GM12865 (cell line): ENCODE data around the gene UCN.
"Not testable (repeated sequence)": the region's sequence is repeated elsewhere in the genome, so short reads cannot be mapped to it uniquely, and the experiment has no call there.

ENCODE experiments used
- DNase-seq: peaks from one replicate; pipeline ENCODE4 v3.0.0; 2010; ENCODE audit warnings: low read depth
- H3K4me3 ChIP-seq: 2 replicates; pipeline ENCODE4 v1.5.1; 2011; ENCODE audit warnings: mild to moderate bottlenecking, low read depth, low read length, control low read depth
- TF ChIP-seq, protein P1 (sequence below): IDR thresholded peaks from 2 replicates; pipeline ENCODE4 v1.5.1; 2011; ENCODE audit warnings: low read length, control low read depth, low read depth, inconsistent platforms; ENCODE audit not compliant: insufficient read depth; ENCODE audit errors: missing control alignments

The UCN gene

GRCh38 chr2:27306136-27306535 is 2.1 kb downstream of the UCN start:
- no peak overlapping the region; the same call in 1 of the 2 replicates for H3K4me3 ChIP-seq
- TF ChIP-seq, protein P1, sequence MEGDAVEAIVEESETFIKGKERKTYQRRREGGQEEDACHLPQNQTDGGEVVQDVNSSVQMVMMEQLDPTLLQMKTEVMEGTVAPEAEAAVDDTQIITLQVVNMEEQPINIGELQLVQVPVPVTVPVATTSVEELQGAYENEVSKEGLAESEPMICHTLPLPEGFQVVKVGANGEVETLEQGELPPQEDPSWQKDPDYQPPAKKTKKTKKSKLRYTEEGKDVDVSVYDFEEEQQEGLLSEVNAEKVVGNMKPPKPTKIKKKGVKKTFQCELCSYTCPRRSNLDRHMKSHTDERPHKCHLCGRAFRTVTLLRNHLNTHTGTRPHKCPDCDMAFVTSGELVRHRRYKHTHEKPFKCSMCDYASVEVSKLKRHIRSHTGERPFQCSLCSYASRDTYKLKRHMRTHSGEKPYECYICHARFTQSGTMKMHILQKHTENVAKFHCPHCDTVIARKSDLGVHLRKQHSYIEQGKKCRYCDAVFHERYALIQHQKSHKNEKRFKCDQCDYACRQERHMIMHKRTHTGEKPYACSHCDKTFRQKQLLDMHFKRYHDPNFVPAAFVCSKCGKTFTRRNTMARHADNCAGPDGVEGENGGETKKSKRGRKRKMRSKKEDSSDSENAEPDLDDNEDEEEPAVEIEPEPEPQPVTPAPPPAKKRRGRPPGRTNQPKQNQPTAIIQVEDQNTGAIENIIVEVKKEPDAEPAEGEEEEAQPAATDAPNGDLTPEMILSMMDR = no peak
- peak; percentile 19 for DNase-seq

DNA sequence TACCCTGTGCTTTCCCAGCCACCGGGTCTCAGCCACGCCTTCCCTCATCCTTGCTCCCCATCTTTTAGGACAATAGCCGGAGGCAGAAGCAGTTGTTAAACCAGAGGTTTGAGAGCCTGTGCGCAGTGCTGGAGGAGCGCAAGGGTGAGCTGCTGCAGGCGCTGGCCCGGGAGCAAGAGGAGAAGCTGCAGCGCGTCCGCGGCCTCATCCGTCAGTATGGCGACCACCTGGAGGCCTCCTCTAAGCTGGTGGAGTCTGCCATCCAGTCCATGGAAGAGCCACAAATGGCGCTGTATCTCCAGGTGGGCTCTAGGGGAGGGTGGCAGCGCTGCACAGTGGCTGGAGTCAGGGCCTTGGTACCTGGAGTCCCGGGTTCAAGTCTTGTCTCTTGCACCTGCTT is 2.7 kb downstream of the UCN start:
- TF ChIP-seq, protein P1 = no peak
- no peak for DNase-seq
- H3K4me3 ChIP-seq = no peak overlapping the region

DNA sequence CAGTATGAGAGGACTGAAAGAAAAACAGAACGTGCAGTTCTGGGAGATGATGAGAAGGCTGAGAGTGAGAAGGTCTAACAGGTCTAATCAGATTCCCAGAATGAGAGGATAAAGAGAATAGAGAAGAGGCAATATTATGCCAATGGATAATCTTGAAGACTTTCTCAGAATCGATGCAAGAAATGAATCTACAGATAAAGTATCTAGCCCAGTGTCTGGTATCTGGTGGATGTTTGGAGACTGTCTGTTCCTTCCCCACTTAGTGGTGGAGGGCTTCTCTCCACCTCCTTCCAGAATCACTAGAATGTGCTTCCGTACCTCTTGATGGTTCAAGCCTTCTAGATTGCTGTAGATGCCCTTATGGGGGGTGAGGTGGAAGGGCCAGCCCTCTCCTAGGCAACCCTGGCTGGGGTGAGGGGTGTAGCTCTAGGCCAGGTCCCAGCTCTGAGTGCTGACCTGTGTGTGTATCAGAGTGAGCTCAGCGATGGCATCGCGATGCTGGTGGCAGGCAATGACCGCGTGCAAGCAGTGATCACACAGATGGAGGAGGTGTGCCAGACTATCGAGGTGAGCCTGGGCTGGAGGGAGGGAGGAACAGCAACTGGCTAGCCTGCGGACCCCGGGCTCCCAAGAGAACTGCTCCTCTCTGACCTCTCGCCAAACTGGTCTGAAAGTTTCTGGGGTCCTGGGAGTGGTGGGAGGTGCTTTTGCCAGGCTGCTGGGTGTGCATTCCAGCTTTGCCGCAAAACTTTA is 3.6 kb downstream of the UCN start:
- TF ChIP-seq, protein P1 = no peak
- no peak for DNase-seq
- H3K4me3 ChIP-seq = no peak overlapping the region

DNA sequence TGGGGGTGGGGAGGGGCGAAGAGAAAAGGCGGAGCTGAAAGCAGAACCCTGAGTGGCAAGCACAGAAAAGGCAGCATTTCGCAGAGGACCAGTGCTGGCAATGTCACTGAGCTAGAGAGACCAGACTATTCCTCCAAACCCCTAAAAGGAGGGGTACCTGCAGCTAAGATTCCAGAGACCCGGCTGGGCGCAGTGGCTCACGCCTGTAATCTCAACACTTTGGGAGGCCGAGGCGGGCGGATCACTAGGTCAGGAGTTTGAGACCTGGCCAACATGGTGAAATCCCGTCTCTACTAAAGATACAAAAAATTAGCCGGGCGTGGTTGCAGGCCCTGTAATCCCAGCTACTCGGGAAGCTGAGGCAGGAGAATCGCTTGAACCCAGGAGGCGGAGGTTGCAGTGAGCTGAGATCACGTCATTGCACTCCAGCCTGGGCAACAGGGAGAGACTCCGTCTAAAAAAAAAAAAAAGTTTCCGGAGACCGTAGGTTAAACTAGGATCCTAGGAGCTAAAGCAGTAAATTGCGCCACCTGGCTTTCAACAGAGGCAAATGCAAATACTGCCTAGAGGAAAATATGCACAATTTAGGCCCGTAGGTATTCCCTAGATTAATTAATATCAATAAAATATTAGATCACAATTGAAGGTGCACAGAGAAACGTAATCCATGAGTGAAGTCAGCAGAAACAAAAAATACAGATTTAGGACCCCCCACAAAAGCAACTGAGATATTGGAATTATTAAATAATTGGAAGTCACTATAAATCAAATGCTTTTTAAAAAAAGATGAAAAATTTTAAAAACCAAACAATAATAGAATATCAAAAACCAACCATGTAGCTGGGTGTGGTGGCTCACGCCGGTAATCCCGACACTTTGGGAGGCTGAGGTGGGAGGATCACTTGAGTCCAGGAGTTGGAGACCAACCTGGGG is 4.9 kb downstream of the UCN start:
- DNase-seq = peak; percentile 67
- TF ChIP-seq, protein P1 = peak; percentile 78
- no peak overlapping the region for H3K4me3 ChIP-seq

DNA sequence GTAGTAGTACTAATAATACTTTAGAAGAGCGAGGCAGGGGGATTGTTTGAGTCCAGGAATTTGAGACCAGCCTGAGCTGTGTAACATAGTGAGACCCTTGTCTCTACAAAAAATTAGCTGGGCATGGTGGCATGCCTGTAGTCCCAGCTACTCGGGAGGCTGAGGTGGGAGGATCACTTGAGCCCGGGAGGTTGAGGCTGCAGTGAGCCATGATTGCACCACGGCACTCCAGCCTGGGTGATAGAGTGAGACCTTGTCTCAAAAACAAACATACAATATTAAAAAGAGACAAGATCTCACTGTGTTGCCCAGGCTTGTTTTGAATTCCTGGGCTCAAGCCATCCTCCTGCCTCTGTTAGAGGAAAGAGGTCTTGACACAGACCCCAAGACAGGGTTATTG is 7.6 kb downstream of the UCN start:
- DNase-seq, H3K4me3 ChIP-seq: not testable (repeated sequence)

DNA sequence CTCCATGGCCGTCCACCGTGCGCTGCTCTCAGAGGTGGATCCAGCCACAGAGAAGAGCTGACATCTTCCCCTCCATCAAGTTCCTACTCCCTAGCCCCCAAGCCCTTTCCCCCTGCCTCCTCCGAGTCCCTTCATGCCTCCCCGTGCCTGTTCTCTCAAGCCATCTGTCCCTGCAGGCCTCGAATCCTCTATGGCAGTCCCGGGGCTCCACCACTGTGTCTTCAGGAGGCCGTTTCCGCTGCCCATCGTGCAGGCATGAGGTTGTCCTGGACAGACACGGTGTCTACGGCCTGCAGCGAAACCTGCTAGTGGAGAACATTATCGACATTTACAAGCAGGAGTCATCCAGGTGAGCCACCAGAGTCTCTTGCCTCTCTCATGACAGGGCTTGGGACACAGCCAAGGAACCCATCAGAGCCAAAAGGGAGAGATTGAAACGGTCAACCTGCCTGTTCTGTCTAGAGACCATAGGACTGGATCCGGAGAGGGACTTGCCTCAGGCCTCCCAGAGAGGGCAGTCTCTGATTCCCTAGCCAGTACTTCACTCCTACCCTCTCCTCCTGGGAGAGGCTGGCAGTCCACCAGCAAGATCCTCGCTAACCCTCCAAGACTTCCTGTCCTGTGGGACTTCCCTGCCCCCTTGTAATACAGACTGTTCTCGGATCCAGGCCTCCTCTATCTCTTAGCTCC is 9.7 kb downstream of the UCN start:
- no peak for DNase-seq
- no peak overlapping the region for H3K4me3 ChIP-seq
- TF ChIP-seq, protein P1 = no peak

DNA sequence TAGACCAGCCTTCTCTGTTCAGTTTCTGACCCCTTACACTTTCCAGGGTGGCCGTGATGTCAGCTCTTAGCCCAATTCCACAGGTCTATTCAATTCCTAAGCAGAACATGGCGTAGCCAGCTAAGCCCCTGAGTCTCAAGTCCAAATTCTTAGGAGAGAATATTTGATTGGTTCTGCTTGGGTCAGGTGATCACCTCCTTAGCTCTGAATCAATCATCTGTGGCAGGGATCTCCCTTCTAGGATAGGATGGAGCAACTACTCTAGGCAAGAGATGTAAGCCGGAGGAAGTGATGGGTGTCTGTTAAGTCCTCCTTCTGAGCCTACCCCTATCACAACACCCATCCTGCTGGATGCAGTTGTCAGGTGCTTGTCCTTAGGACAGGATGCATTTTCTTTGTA is 11.1 kb downstream of the UCN start:
- TF ChIP-seq, protein P1 = no peak
- no peak for DNase-seq
- H3K4me3 ChIP-seq = no peak overlapping the region
